HG02623 (cell line): ENCODE measurements around the gene WBP2NL.

Experiments
- ATAC-seq: cut with Tn5 transposase; IDR thresholded peaks from one replicate; pipeline ENCODE4 v1.9.1; 2021; ENCODE audit warnings: moderate library complexity; ENCODE audit not compliant: unreplicated experiment

WBP2NL gene

GRCh38 chr22:41976961-41977566 lies 21.5 kb upstream of the WBP2NL start:
- ATAC-seq = no peak

GRCh38 chr22:41978732-41979131 lies 19.9 kb upstream of the WBP2NL start:
- no peak for ATAC-seq

- no peak for ATAC-seq
Observed at GRCh38 chr22:41979423-41980250, 19.0 kb upstream of the WBP2NL start.

GRCh38 chr22:41982865-41983264 lies 15.7 kb upstream of the WBP2NL start:
- no peak for ATAC-seq

GRCh38 chr22:41983513-41984405 lies 14.8 kb upstream of the WBP2NL start:
- ATAC-seq = no peak

- ATAC-seq = no peak
Observed at GRCh38 chr22:41987276-41987675, 11.3 kb upstream of the WBP2NL start.

- no peak for ATAC-seq
Observed at GRCh38 chr22:41989246-41989645, 9.3 kb upstream of the WBP2NL start.

- ATAC-seq = no peak
Observed at GRCh38 chr22:41991111-41991510, 7.5 kb upstream of the WBP2NL start.

GRCh38 chr22:41992496-41992895 lies 6.1 kb upstream of the WBP2NL start:
- no peak for ATAC-seq

- no peak for ATAC-seq
Observed at GRCh38 chr22:41995211-41995610, 3.4 kb upstream of the WBP2NL start.

- no peak for ATAC-seq
Observed at GRCh38 chr22:41996826-41997225, 1.8 kb upstream of the WBP2NL start.

- ATAC-seq = no peak
Observed at GRCh38 chr22:42000466-42000865, 1.9 kb downstream of the WBP2NL start.

- ATAC-seq = no peak
Observed at GRCh38 chr22:42001121-42001520, 2.5 kb downstream of the WBP2NL start.

- no peak for ATAC-seq
Observed at GRCh38 chr22:42001706-42002105, 3.1 kb downstream of the WBP2NL start.

- ATAC-seq = no peak
Observed at GRCh38 chr22:42007922-42008321, 9.3 kb downstream of the WBP2NL start.

GRCh38 chr22:42010778-42011177 lies 12.2 kb downstream of the WBP2NL start:
- no peak for ATAC-seq

- no peak for ATAC-seq
Observed at GRCh38 chr22:42013385-42013784, 14.8 kb downstream of the WBP2NL start.

- no peak for ATAC-seq
Observed at GRCh38 chr22:42016111-42016510, 17.5 kb downstream of the WBP2NL start.

- no peak for ATAC-seq
Observed at GRCh38 chr22:42018224-42018623, 19.6 kb downstream of the WBP2NL start.

GRCh38 chr22:42021571-42021970 lies 23.0 kb downstream of the WBP2NL start:
- ATAC-seq = no peak

GRCh38 chr22:42022162-42022847 lies 23.7 kb downstream of the WBP2NL start:
- no peak for ATAC-seq
